K562 (cell line): ENCODE results near the gene TSPAN14. TPM values are rescaled to one million over a fixed set of nuclear protein-coding genes. Genes with fewer than 3 reads are reported as not detected.
A peak's percentile ranks its signal among the peaks of the same experiment; 100 is the strongest.

Experiments
- ATF4 ChIP-seq: fragments of 450-650 bp; formaldehyde crosslinking; IDR thresholded peaks from 2 replicates; pipeline ENCODE4 v1.4.0; 2022; ENCODE audit warnings: mild to moderate bottlenecking, moderate library complexity
- HDAC1 ChIP-seq, 2 experiments: fragments of 450-650 bp; IDR thresholded peaks; 2 replicates each; pipeline ENCODE4 v1.6.1; 2016 to 2017; ENCODE audit warnings: inconsistent platforms in 1 of 2, mild to moderate bottlenecking in 1 of 2, moderate library complexity in 1 of 2
- ID3 ChIP-seq, 2 experiments: fragments of 250-450 bp in 1 of 2; fragments of 450-650 bp in 1 of 2; sonication (Bioruptor Pico) in 1 of 2; IDR thresholded peaks; 2 replicates each; pipeline versions ENCODE4 v1.6.1 to v1.8.0; 2016 to 2021; ENCODE audit warnings: mild to moderate bottlenecking in 2 of 2, moderate library complexity in 2 of 2, missing compliant biosample characterization in 1 of 2, missing genetic modification characterization in 1 of 2
- MYNN ChIP-seq, 2 experiments: sonication (generic); formaldehyde crosslinking in 1 of 2; IDR thresholded peaks; 2 replicates each; pipeline versions ENCODE4 v1.5.0 to v1.6.1; 2016 to 2020; ENCODE audit warnings: antibody characterized with exemption in 1 of 2, missing genetic modification reagents in 1 of 2
- SMAD2 ChIP-seq: fragments of 150-350 bp; IDR thresholded peaks from 2 replicates; pipeline ENCODE4 v1.6.1; 2014; ENCODE audit warnings: low read depth, mild to moderate bottlenecking, low read length
- SMARCC2 ChIP-seq: fragments of 450-650 bp; IDR thresholded peaks from 2 replicates; pipeline ENCODE4 v1.6.1; 2017; ENCODE audit warnings: antibody characterized with exemption, moderate library complexity, mild to moderate bottlenecking, low read depth
- polyA plus RNA-seq, 8 experiments: library from polyadenylated mRNA; depleted of rRNA in 4 of 8; stranded (reverse) in 5 of 8; unstranded in 3 of 8; fragments of >200 nt; fragmentation: Nextera tagmentation in 2 of 8; fragmentation: Illumina TruSeq in 1 of 8; extraction: Ambion mirVana in 2 of 8; extraction: Trizol in 1 of 8; gene quantifications; 2 replicates each; pipeline versions ENCODE4 v1.2.1 to v1.2.3, GENCODE V29; 2011 to 2014; ENCODE audit warnings: inconsistent platforms in 1 of 8, missing spikeins in 1 of 8
- total RNA-seq, 7 experiments: library from RNA; depleted of rRNA in 6 of 7; stranded (reverse); fragments of >200 nt in 6 of 7; fragmentation: Illumina TruSeq in 2 of 7; extraction: Trizol in 2 of 7; gene quantifications; 2 replicates each; pipeline versions ENCODE4 v1.2.1 to v1.2.3, GENCODE V29; 2011 to 2021; ENCODE audit warnings: low replicate concordance in 1 of 7

TSPAN14 gene
- total and polyA plus RNA-seq, 9 of the 15 experiments (the other 6 are each of a cell fraction or from before 2014, with no cell fraction given) = 5.8 to 92.9 (median 23.3) TPM

GRCh38 chr10:80453056-80453841 is 861 bp upstream of the TSPAN14 start (continued):
- TF ChIP-seq ID3 (CRISPR knock-in tag; IDR thresholded peaks at IDR 0.05) (no peak), ID3 (tag; IDR thresholded peaks at IDR 0.05) (0 out of 2 replicates have a peak, but pooled peaks have one; percentile 31), HDAC1 (IDR thresholded peaks at IDR 0.05) (peak in 1 of 2 experiments; percentile 43; a peak in 1 of 4 replicates), ATF4 (peak; percentile 33; the same call in 1 of the 2 replicates), SMARCC2 (peak; percentile 24; the same call in 1 of the 2 replicates), SMAD2 (no peak), MYNN (IDR thresholded peaks at IDR 0.05) (no peak), MYNN (CRISPR knock-in tag; IDR thresholded peaks at IDR 0.05) (no peak)
- TF ChIP-seq, all 486 proteins: peak for 32
